ENCODE measurements around the gene CYP24A1. TPM values are rescaled to one million over a fixed set of nuclear protein-coding genes. Genes with fewer than 3 reads are reported as not detected.

The CYP24A1 gene
- total and polyA plus RNA-seq, 2 of the 13 experiments (the other 11 are each of a cell fraction or from before 2014, with no cell fraction given), result 9.4 to 32.7 TPM

DNA sequence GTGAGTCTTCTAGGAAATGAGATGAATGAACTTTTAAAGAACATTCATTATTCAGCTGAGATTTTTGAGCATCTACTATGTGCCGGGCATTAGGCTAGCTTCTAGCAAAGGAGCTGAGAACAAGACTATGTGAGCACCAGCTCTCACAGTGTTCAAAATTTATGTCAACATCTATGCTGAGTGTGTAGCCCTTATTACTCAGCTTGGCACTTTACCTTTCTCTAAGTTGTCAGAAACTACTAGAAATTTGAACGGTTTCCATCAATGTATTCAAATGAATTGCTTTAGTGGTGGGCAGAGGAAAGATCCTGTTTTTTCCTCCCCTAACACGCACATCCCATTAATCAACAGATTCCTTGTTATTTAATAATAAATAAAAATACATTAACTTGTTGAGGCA lies 33.3 kb downstream of the CYP24A1 start:
- POLR2A ChIA-PET, result interaction anchor here (1.2 to 4.2 kb wide), 5 partner anchors 8 to 54 kb away, joined by 3 to 20 read pairs (median 12); no protein-coding TSS in a partner anchor
- H3K27ac ChIP-seq (ENCODE audit: extremely low read length, insufficient read depth, low read length), result peak overlapping the region; percentile 55
- CTCF ChIA-PET (ENCODE audit: low intra/inter-chr PET ratio, low total read pairs), result no interaction called here

More for the DNA sequence above, 33.3 kb downstream of the CYP24A1 start:
- Histone ChIP-seq H3K4me2 (ENCODE audit: low read depth, low read length) (no peak overlapping the region), H3K27me3 (ENCODE audit: control insufficient read depth in 1 of 2, insufficient read depth in 2 of 2, low read length in 2 of 2) (no peaks in the 10 kb centered on the region), H3K4me3 (replicated peaks in 1 of 3; ENCODE audit: insufficient read depth in 1 of 3, low read depth in 2 of 3, low read length in 3 of 3) (no peak overlapping the region), H3K79me2 (ENCODE audit: insufficient read depth, low read length) (no peaks in the 10 kb centered on the region), H3K9me3 (ENCODE audit: low read length) (peaks cover 13% of the 10 kb centered on the region; the same call in 1 of the 2 replicates), H3K4me1 (ENCODE audit: insufficient read depth, low read length) (peaks cover 45% of the 10 kb centered on the region), H4K20me1 (ENCODE audit: insufficient read depth, low read length) (no peaks in the 10 kb centered on the region), H3K36me3 (replicated peaks in 1 of 2; ENCODE audit: control insufficient read depth in 1 of 2, insufficient read depth in 2 of 2, low read length in 2 of 2) (no peaks in the 10 kb centered on the region), H3K9ac (ENCODE audit: insufficient read depth, low read depth, low read length) (0 out of 2 replicates have a peak overlapping the region, but pooled peaks have one; percentile 24), H2AFZ (ENCODE audit: low read length) (no peak overlapping the region)
- intact Hi-C loops (cut with micrococcal nuclease; ENCODE audit: unreplicated experiment), result loop anchor here (2.0 kb wide), 1 partner anchor 54 kb away; no protein-coding TSS in a partner anchor
- BruUV-seq (replicated peaks), result no TSS peak
- DNase-seq (ENCODE audit: low spot score) (no peak), ATAC-seq (no peak), FAIRE-seq (no peak)
- WGBS (ENCODE audit: low lambda C conversion rate), result 94% methylated on average over 3 of the region's 3 CpGs
- in situ Hi-C loops (cut with HindIII; ENCODE audit: extremely low pct_ligation_motif_present, low pct_unique_long_range_greater_than_20kb), result no loop called here
- TF ChIP-seq, protein P1, sequence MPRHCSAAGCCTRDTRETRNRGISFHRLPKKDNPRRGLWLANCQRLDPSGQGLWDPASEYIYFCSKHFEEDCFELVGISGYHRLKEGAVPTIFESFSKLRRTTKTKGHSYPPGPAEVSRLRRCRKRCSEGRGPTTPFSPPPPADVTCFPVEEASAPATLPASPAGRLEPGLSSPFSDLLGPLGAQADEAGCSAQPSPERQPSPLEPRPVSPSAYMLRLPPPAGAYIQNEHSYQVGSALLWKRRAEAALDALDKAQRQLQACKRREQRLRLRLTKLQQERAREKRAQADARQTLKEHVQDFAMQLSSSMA (CRISPR knock-in tag; IDR thresholded peaks at IDR 0.05), result no peak
- TF ChIP-seq, protein P2, sequence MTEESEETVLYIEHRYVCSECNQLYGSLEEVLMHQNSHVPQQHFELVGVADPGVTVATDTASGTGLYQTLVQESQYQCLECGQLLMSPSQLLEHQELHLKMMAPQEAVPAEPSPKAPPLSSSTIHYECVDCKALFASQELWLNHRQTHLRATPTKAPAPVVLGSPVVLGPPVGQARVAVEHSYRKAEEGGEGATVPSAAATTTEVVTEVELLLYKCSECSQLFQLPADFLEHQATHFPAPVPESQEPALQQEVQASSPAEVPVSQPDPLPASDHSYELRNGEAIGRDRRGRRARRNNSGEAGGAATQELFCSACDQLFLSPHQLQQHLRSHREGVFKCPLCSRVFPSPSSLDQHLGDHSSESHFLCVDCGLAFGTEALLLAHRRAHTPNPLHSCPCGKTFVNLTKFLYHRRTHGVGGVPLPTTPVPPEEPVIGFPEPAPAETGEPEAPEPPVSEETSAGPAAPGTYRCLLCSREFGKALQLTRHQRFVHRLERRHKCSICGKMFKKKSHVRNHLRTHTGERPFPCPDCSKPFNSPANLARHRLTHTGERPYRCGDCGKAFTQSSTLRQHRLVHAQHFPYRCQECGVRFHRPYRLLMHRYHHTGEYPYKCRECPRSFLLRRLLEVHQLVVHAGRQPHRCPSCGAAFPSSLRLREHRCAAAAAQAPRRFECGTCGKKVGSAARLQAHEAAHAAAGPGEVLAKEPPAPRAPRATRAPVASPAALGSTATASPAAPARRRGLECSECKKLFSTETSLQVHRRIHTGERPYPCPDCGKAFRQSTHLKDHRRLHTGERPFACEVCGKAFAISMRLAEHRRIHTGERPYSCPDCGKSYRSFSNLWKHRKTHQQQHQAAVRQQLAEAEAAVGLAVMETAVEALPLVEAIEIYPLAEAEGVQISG (CRISPR knock-in tag; IDR thresholded peaks at IDR 0.05), result no peak
- TF ChIP-seq SMARCE1 (IDR thresholded peaks at IDR 0.05; ENCODE audit: borderline replicate concordance), result no peak
- TF ChIP-seq TGIF2 (CRISPR knock-in tag; IDR thresholded peaks at IDR 0.05), result no peak
- TF ChIP-seq ZNF44 (CRISPR knock-in tag; IDR thresholded peaks at IDR 0.05), result no peak
- TF ChIP-seq DNMT3B (CRISPR knock-in tag; conservative IDR thresholded peaks at IDR 0.05), result no peak
- TF ChIP-seq IRF2 (CRISPR knock-in tag; IDR thresholded peaks at IDR 0.05), result no peak
- TF ChIP-seq GFI1 (CRISPR knock-in tag; IDR thresholded peaks at IDR 0.05; ENCODE audit: borderline replicate concordance), result no peak
- TF ChIP-seq ZNF768 (CRISPR knock-in tag; IDR thresholded peaks at IDR 0.05), result no peak
- TF ChIP-seq BORCS8-MEF2B (CRISPR knock-in tag; IDR thresholded peaks at IDR 0.05), result no peak
- TF ChIP-seq NR1H2 (CRISPR knock-in tag; IDR thresholded peaks at IDR 0.05; ENCODE audit: borderline replicate concordance, low read depth), result no peak
- TF ChIP-seq ZZZ3 (CRISPR knock-in tag; IDR thresholded peaks at IDR 0.05; ENCODE audit: borderline replicate concordance), result no peak
- TF ChIP-seq KAT2B (IDR thresholded peaks at IDR 0.05; ENCODE audit: borderline replicate concordance, low read depth, low read length), result no peak
- TF ChIP-seq PTBP1 (IDR thresholded peaks at IDR 0.05; ENCODE audit: low read depth, low read length, poor library complexity, severe bottlenecking), result no peak
- TF ChIP-seq ZNF772 (CRISPR knock-in tag; IDR thresholded peaks at IDR 0.05), result no peak
- TF ChIP-seq, protein P3, sequence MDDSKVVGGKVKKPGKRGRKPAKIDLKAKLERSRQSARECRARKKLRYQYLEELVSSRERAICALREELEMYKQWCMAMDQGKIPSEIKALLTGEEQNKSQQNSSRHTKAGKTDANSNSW (CRISPR knock-in tag; IDR thresholded peaks at IDR 0.05; ENCODE audit: borderline replicate concordance), result no peak
- no peak for TF ChIP-seq HNF4A (CRISPR knock-in tag; IDR thresholded peaks at IDR 0.05)
- no peak for TF ChIP-seq MEF2D (CRISPR knock-in tag; IDR thresholded peaks at IDR 0.05)
- TF ChIP-seq DMAP1 (CRISPR knock-in tag; IDR thresholded peaks at IDR 0.05), result no peak
